ENCODE measurements around the gene SLC49A4. TPM values are rescaled to one million over a fixed set of nuclear protein-coding genes. Genes with fewer than 3 reads are reported as not detected.

SLC49A4 gene
- total RNA-seq, 4 donors from 2014 or later = 9.7 to 26.9 (median 19.4) TPM

- no peaks in the 10 kb centered on the region for H3K36me3 ChIP-seq
- no peak overlapping the region for H3K4me3 ChIP-seq
- intact Hi-C loops (cut with DNase I; ENCODE audit: low total_unique reads) = no loop called here
- no peaks in the 10 kb centered on the region for H3K27me3 ChIP-seq
- no peak for DNase-seq
- no peaks in the 10 kb centered on the region for H3K4me1 ChIP-seq
- H3K27ac ChIP-seq = no peak overlapping the region
- TF ChIP-seq CTCF (IDR thresholded peaks at IDR 0.05) = no peak
- no peak for TF ChIP-seq POLR2A (IDR thresholded peaks at IDR 0.05)
- H3K9me3 ChIP-seq = no peaks in the 10 kb centered on the region
Measured at GRCh38 chr3:122921791-122922651, 127.2 kb downstream of the SLC49A4 start.

GRCh38 chr3:122923611-122924010 is 128.7 kb downstream of the SLC49A4 start:
- H3K9me3 ChIP-seq = no peaks in the 10 kb centered on the region
- intact Hi-C loops (cut with DNase I; ENCODE audit: low total_unique reads) = no loop called here
- H3K36me3 ChIP-seq = no peaks in the 10 kb centered on the region
- no peak for DNase-seq
- H3K4me3 ChIP-seq = no peak overlapping the region
- TF ChIP-seq CTCF (IDR thresholded peaks at IDR 0.05) (no peak), POLR2A (IDR thresholded peaks at IDR 0.05) (no peak)
- H3K27me3 ChIP-seq = no peaks in the 10 kb centered on the region
- no peak overlapping the region for H3K27ac ChIP-seq
- no peaks in the 10 kb centered on the region for H3K4me1 ChIP-seq

GRCh38 chr3:122924056-122924455 is 129.2 kb downstream of the SLC49A4 start:
- Histone ChIP-seq H3K4me1 (no peaks in the 10 kb centered on the region), H3K27ac (no peak overlapping the region), H3K36me3 (no peaks in the 10 kb centered on the region), H3K27me3 (no peaks in the 10 kb centered on the region), H3K4me3 (no peak overlapping the region), H3K9me3 (no peaks in the 10 kb centered on the region)
- TF ChIP-seq POLR2A (IDR thresholded peaks at IDR 0.05) = no peak
- TF ChIP-seq CTCF (IDR thresholded peaks at IDR 0.05) = no peak
- no peak for DNase-seq
- intact Hi-C loops (cut with DNase I; ENCODE audit: low total_unique reads) = no loop called here

GRCh38 chr3:122925756-122926155 is 130.9 kb downstream of the SLC49A4 start:
- no peaks in the 10 kb centered on the region for H3K36me3 ChIP-seq
- no peaks in the 10 kb centered on the region for H3K4me1 ChIP-seq
- intact Hi-C loops (cut with DNase I; ENCODE audit: low total_unique reads) = no loop called here
- H3K9me3 ChIP-seq = no peaks in the 10 kb centered on the region
- H3K27ac ChIP-seq = no peak overlapping the region
- no peak for DNase-seq
- no peak overlapping the region for H3K4me3 ChIP-seq
- H3K27me3 ChIP-seq = no peaks in the 10 kb centered on the region
- TF ChIP-seq CTCF (IDR thresholded peaks at IDR 0.05) (no peak), POLR2A (IDR thresholded peaks at IDR 0.05) (no peak)

- Histone ChIP-seq H3K4me3 (no peak overlapping the region), H3K4me1 (no peaks in the 10 kb centered on the region), H3K27me3 (no peaks in the 10 kb centered on the region), H3K9me3 (no peaks in the 10 kb centered on the region), H3K36me3 (no peaks in the 10 kb centered on the region), H3K27ac (no peak overlapping the region)
- DNase-seq = no peak
- TF ChIP-seq CTCF (IDR thresholded peaks at IDR 0.05) (no peak), POLR2A (IDR thresholded peaks at IDR 0.05) (no peak)
- intact Hi-C loops (cut with DNase I; ENCODE audit: low total_unique reads) = no loop called here
Measured at GRCh38 chr3:122926322-122926721, 131.5 kb downstream of the SLC49A4 start.
